Neural cell (in vitro differentiated cells): ENCODE measurements around the gene ANKRD22.

ENCODE experiments used
- CTCF ChIP-seq: fragments of 450-650 bp; IDR thresholded peaks from 2 replicates; pipeline ENCODE4 v1.5.1; 2014; ENCODE audit warnings: antibody characterized with exemption, mild to moderate bottlenecking, moderate library complexity; ENCODE audit not compliant: poor library complexity, severe bottlenecking
- EZH2 ChIP-seq: fragments of 200-600, 300-800 bp; shearing (Covaris generic), sonication (generic); IDR thresholded peaks from 2 replicates; pipeline ENCODE4 v1.6.1; 2014; ENCODE audit warnings: antibody characterized with exemption, low read length, borderline replicate concordance, mild to moderate bottlenecking; ENCODE audit not compliant: insufficient read depth, poor library complexity, severe bottlenecking
- POLR2AphosphoS5 ChIP-seq: IDR thresholded peaks from 2 replicates; pipeline ENCODE4 v1.6.1; 2012
- RAD21 ChIP-seq: fragments of 450-650 bp; conservative IDR thresholded peaks from 2 replicates; pipeline ENCODE4 v1.6.1; 2014; ENCODE audit warnings: antibody characterized with exemption, mild to moderate bottlenecking, moderate library complexity
- REST ChIP-seq: IDR thresholded peaks from 2 replicates; pipeline ENCODE4 v1.6.1; 2012; ENCODE audit warnings: borderline replicate concordance
- TAF1 ChIP-seq: IDR thresholded peaks from 2 replicates; pipeline ENCODE4 v1.6.1; 2012; ENCODE audit warnings: low read depth

GRCh38 chr10:88858491-88858890 is 6.8 kb upstream of the ANKRD22 start:
- TF ChIP-seq CTCF: no peak
- no peak for TF ChIP-seq RAD21
- no peak for TF ChIP-seq POLR2AphosphoS5
- no peak for TF ChIP-seq EZH2
- no peak for TF ChIP-seq TAF1
- TF ChIP-seq REST: no peak
